HepG2 (cell line): Measurements from ENCODE around the gene C12orf60. TPM values are rescaled to one million over a fixed set of nuclear protein-coding genes. Genes with fewer than 3 reads are reported as not detected.

ENCODE experiments used
- ATAC-seq: fragments of 200-7000 bp; cut with Tn5 transposase; 3 replicates; pipeline ENCODE4 v1.9.1; 2020; ENCODE audit warnings: mild to moderate bottlenecking, moderate library complexity
- BruUV-seq: library from RNA; stranded (reverse); fragments of 400-500 nt; replicated peaks from 2 replicates; lab custom pipeline; 2021; lab: Mats Ljungman, UMichigan
- CTCF ChIA-PET: fragments of 300-600 bp; formaldehyde crosslinking; extraction: SDS; loops from one replicate; lab custom pipeline; 2021; ENCODE audit warnings: low total read pairs, inconsistent platforms, low intra/inter-chr PET ratio; lab: Yijun Ruan, JAX
- POLR2A ChIA-PET: fragments of 350-600 bp; sonication (Branson Sonifier 250); formaldehyde crosslinking; loops from one replicate; lab custom pipeline; 2020; ENCODE audit warnings: antibody characterized with exemption, inconsistent platforms; lab: Yijun Ruan, JAX
- DNase-seq: peaks from one replicate; pipeline ENCODE4 v3.0.0-alpha.2; 2015; ENCODE audit warnings: low spot score
- FAIRE-seq: peaks from 3 replicates; lab custom pipeline; 2011; peaks lifted over from hg19 to GRCh38; lab: Jason Lieb, UNC
- H2AFZ ChIP-seq: one replicate; pipeline ENCODE4 v1.6.1; 2011; ENCODE audit warnings: low read length, inconsistent platforms
- H3K27ac ChIP-seq: fragments of 300-600 bp; 3 replicates; pipeline ENCODE4 v1.8.0; 2011; ENCODE audit warnings: mixed run types, mild to moderate bottlenecking, mixed read lengths, low read length, inconsistent platforms; ENCODE audit not compliant: insufficient read depth; ENCODE audit errors: extremely low read length
- H3K27me3 ChIP-seq, 2 experiments: fragments of 200-600 bp in 1 of 2; 2 replicates in 1 of 2; 3 replicates in 1 of 2; pipeline versions ENCODE4 v1.6.0 to v1.8.0; 2011; ENCODE audit warnings: low read length in 2 of 2, mild to moderate bottlenecking in 2 of 2, moderate library complexity in 2 of 2, inconsistent platforms in 1 of 2; ENCODE audit not compliant: insufficient read depth in 2 of 2, control insufficient read depth in 1 of 2
- H3K36me3 ChIP-seq, 2 experiments: fragments of 200-600 bp in 1 of 2; replicated peaks in 1 of 2; 2 replicates in 1 of 2; 3 replicates in 1 of 2; pipeline versions ENCODE4 v1.5.1 to v1.8.0; 2011; ENCODE audit warnings: low read length in 2 of 2, inconsistent platforms in 1 of 2; ENCODE audit not compliant: insufficient read depth in 2 of 2, control insufficient read depth in 1 of 2
- H3K4me1 ChIP-seq: 2 replicates; pipeline ENCODE4 v1.5.1; 2012; ENCODE audit warnings: low read length, inconsistent platforms; ENCODE audit not compliant: insufficient read depth
- H3K4me2 ChIP-seq: 2 replicates; pipeline ENCODE4 v1.6.0; 2011; ENCODE audit warnings: low read depth, low read length, inconsistent platforms
- H3K4me3 ChIP-seq, 3 experiments: fragments of 200-600 bp in 1 of 3; sonication (generic), shearing (Covaris generic) in 1 of 3; replicated peaks in 1 of 3; 2 replicates each; pipeline ENCODE4 v1.5.1; 2011 to 2016; ENCODE audit warnings: low read length in 3 of 3, inconsistent platforms in 2 of 3, low read depth in 2 of 3, mild to moderate bottlenecking in 2 of 3, control low read depth in 1 of 3, mixed read lengths in 1 of 3; ENCODE audit not compliant: insufficient read depth in 1 of 3
- H3K79me2 ChIP-seq: one replicate; pipeline ENCODE4 v1.6.1; 2011; ENCODE audit warnings: low read length, inconsistent platforms; ENCODE audit not compliant: insufficient read depth
- H3K9ac ChIP-seq: 2 replicates; pipeline ENCODE4 v1.6.0; 2011; ENCODE audit warnings: mild to moderate bottlenecking, low read depth, low read length, inconsistent platforms; ENCODE audit not compliant: insufficient read depth
- H3K9me3 ChIP-seq: 2 replicates; pipeline ENCODE4 v1.5.1; 2012; ENCODE audit warnings: mild to moderate bottlenecking, low read length
- H4K20me1 ChIP-seq: 2 replicates; pipeline ENCODE4 v1.6.0; 2011; ENCODE audit warnings: inconsistent platforms, mild to moderate bottlenecking, low read length, moderate library complexity; ENCODE audit not compliant: insufficient read depth
- CSRNP2 ChIP-seq: sonication (generic); formaldehyde crosslinking; conservative IDR thresholded peaks from 2 replicates; pipeline ENCODE4 v1.8.0; 2022; ENCODE audit warnings: low read depth, missing genetic modification reagents
- DDIT3 ChIP-seq: sonication (generic); formaldehyde crosslinking; IDR thresholded peaks from 2 replicates; pipeline ENCODE4 v1.4.0; 2020; ENCODE audit warnings: mild to moderate bottlenecking, missing genetic modification reagents
- FLYWCH1 ChIP-seq: sonication (generic); formaldehyde crosslinking; IDR thresholded peaks from 2 replicates; pipeline ENCODE4 v1.8.1; 2023; ENCODE audit warnings: mild to moderate bottlenecking, missing genetic modification reagents
- HDAC1 ChIP-seq: sonication (generic); formaldehyde crosslinking; IDR thresholded peaks from 2 replicates; pipeline ENCODE4 v1.5.1; 2020; ENCODE audit warnings: mild to moderate bottlenecking, missing genetic modification reagents
- HNF4A ChIP-seq: sonication (generic); formaldehyde crosslinking; IDR thresholded peaks from 2 replicates; pipeline ENCODE4 v1.4.0; 2020; ENCODE audit warnings: missing genetic modification reagents
- KDM5B ChIP-seq: sonication (generic); formaldehyde crosslinking; IDR thresholded peaks from 2 replicates; pipeline ENCODE4 v1.4.0; 2020; ENCODE audit warnings: missing genetic modification reagents, mild to moderate bottlenecking, borderline replicate concordance
- MED1 ChIP-seq: sonication (generic); formaldehyde crosslinking; IDR thresholded peaks from 2 replicates; pipeline ENCODE4 v1.4.0; 2020; ENCODE audit warnings: missing genetic modification reagents
- MXI1 ChIP-seq: IDR thresholded peaks from 3 replicates; pipeline ENCODE4 v1.6.1; 2012; ENCODE audit warnings: low read depth, low read length, inconsistent platforms, borderline replicate concordance
- NFRKB ChIP-seq: fragments of 450-650 bp; IDR thresholded peaks from 2 replicates; pipeline ENCODE4 v1.6.1; 2017
- NONO ChIP-seq, 2 experiments: fragments of 450-650 bp in 1 of 2; sonication (generic) in 1 of 2; formaldehyde crosslinking in 1 of 2; IDR thresholded peaks in 1 of 2; conservative IDR thresholded peaks in 1 of 2; 2 replicates each; pipeline versions ENCODE4 v1.6.1 to v1.8.0; 2017 to 2022; ENCODE audit warnings: mild to moderate bottlenecking in 1 of 2, missing genetic modification reagents in 1 of 2, moderate library complexity in 1 of 2
- SOX5 ChIP-seq: IDR thresholded peaks from 2 replicates; pipeline ENCODE4 v1.6.1; 2016; ENCODE audit warnings: borderline replicate concordance
- TFAP4 ChIP-seq: sonication (generic); IDR thresholded peaks from 2 replicates; pipeline ENCODE4 v1.6.1; 2016; ENCODE audit warnings: low read depth, borderline replicate concordance
- THAP7 ChIP-seq: sonication (generic); formaldehyde crosslinking; IDR thresholded peaks from 2 replicates; pipeline ENCODE4 v1.8.1; 2023; ENCODE audit warnings: mild to moderate bottlenecking, missing genetic modification reagents
- ZBTB33 ChIP-seq: sonication (generic); formaldehyde crosslinking; IDR thresholded peaks from 2 replicates; pipeline ENCODE4 v1.4.0; 2020; ENCODE audit warnings: missing genetic modification reagents
- ZKSCAN5 ChIP-seq: sonication (generic); formaldehyde crosslinking; IDR thresholded peaks from 2 replicates; pipeline ENCODE4 v1.5.1; 2020; ENCODE audit warnings: mild to moderate bottlenecking, missing genetic modification reagents
- ZUFSP ChIP-seq: sonication (generic); formaldehyde crosslinking; IDR thresholded peaks from 2 replicates; pipeline ENCODE4 v1.9.0; 2021; ENCODE audit warnings: missing genetic modification reagents, mild to moderate bottlenecking, borderline replicate concordance
- WGBS: methylation state at CpG from one replicate; pipeline ENCODE4 v1.1.6; 2017; ENCODE audit warnings: low lambda C conversion rate; 5-methylcytosine and 5-hydroxymethylcytosine counted together
- in situ Hi-C: cut with HindIII; loops from 2 replicates; pipeline ENCODE4 v1.10.0; 2017; ENCODE audit warnings: low pct_unique_long_range_greater_than_20kb; ENCODE audit not compliant: extremely low pct_ligation_motif_present
- intact Hi-C: fragments of 100-400 bp; cut with micrococcal nuclease; formaldehyde crosslinking; loops from one replicate; pipeline ENCODE4 v1.10.0; 2022; ENCODE audit not compliant: unreplicated experiment
- polyA plus RNA-seq, 8 experiments: library from polyadenylated mRNA; depleted of rRNA in 3 of 8; stranded (reverse) in 7 of 8; unstranded in 1 of 8; fragments of >200 nt; fragmentation: Illumina TruSeq in 4 of 8; extraction: Trizol in 4 of 8; gene quantifications; 2 replicates each; pipeline versions ENCODE4 v1.2.1 to v1.2.3, GENCODE V29; 2011 to 2016; ENCODE audit warnings: low read depth in 4 of 8, missing spikeins in 1 of 8, mixed read lengths in 1 of 8; ENCODE audit not compliant: insufficient read depth in 1 of 8
- total RNA-seq, 5 experiments: library from RNA; depleted of rRNA; stranded (reverse); fragments of >200 nt; fragmentation: Illumina TruSeq; extraction: Trizol; gene quantifications; 2 replicates each; pipeline ENCODE4 v1.2.3, GENCODE V29; 2016; ENCODE audit warnings: low read depth in 1 of 5

Gene C12orf60
- total and polyA plus RNA-seq, 2 of the 13 experiments (the other 11 are each of a cell fraction or from before 2014, with no cell fraction given), result 0.55 to 1.4 TPM

GRCh38 chr12:14840616-14841015 lies 37.1 kb downstream of the C12orf60 start:
- peak overlapping the region; percentile 98 for H3K4me2 ChIP-seq
- H3K27ac ChIP-seq, result peak overlapping the region; percentile 86
- peak; percentile 71 for FAIRE-seq
- DNase-seq, result peak; percentile 58
- H3K36me3 ChIP-seq, result peaks cover 0 to 16% of the 10 kb centered on the region in 2 experiments; a peak in 2 of 5 replicates
- H3K9ac ChIP-seq, result peak overlapping the region; percentile 77
- CTCF ChIA-PET, result no interaction called here
- 44% methylated on average over 4 of the region's 4 CpGs for WGBS
- H3K4me3 ChIP-seq, result peak overlapping the region in 2 of 3 experiments; percentile 73 to 86; a peak in 2 of 6 replicates
- POLR2A ChIA-PET, result interaction anchor here (1.0 to 2.0 kb wide), 3 partner anchors 37 to 69 kb away, joined by 4 to 7 read pairs (median 6); partner anchors contain the start of genes C12orf60 and WBP11
- H3K79me2 ChIP-seq, result peaks cover 33% of the 10 kb centered on the region
- peaks cover 69% of the 10 kb centered on the region for H3K4me1 ChIP-seq
- H2AFZ ChIP-seq, result no peak overlapping the region
- intact Hi-C loops (no loop called here), in situ Hi-C loops (loop anchor here (5.0 kb wide), 1 partner anchor 157 kb away; no protein-coding TSS in a partner anchor)
- H3K27me3 ChIP-seq, result no peaks in the 10 kb centered on the region; a peak in 1 of 5 replicates
- peak; percentile 47 for ATAC-seq
- no peaks in the 10 kb centered on the region for H4K20me1 ChIP-seq
- H3K9me3 ChIP-seq, result no peaks in the 10 kb centered on the region
- no TSS peak for BruUV-seq
- TF ChIP-seq CSRNP2 (no peak), NONO (IDR thresholded peaks at IDR 0.05) (no peak), NONO (CRISPR knock-in tag; conservative IDR thresholded peaks at IDR 0.05) (0 out of 2 replicates have a peak, but pooled peaks have one; percentile 21), HNF4A (CRISPR knock-in tag) (peak; percentile 17; the same call in 1 of the 2 replicates), MXI1 (no peak), THAP7 (CRISPR knock-in tag) (no peak), HDAC1 (CRISPR knock-in tag) (no peak), MED1 (CRISPR knock-in tag) (no peak), KDM5B (CRISPR knock-in tag) (no peak), ZUFSP (CRISPR knock-in tag) (no peak), ZKSCAN5 (CRISPR knock-in tag) (peak; percentile 47; the same call in 1 of the 2 replicates), DDIT3 (CRISPR knock-in tag) (no peak), NFRKB (no peak), ZBTB33 (CRISPR knock-in tag) (no peak), TFAP4 (peak; percentile 54; the same call in 1 of the 2 replicates), SOX5 (CRISPR knock-in tag) (peak; percentile 35; the same call in 1 of the 2 replicates), FLYWCH1 (no peak)
